GM12892 (cell line): ENCODE results near the gene L1CAM.

ENCODE experiments used
- POLR2A ChIP-seq: IDR thresholded peaks from 2 replicates; pipeline ENCODE4 v1.6.1; 2011; ENCODE audit warnings: low read depth, low read length, control low read depth
- POLR2AphosphoS5 ChIP-seq: IDR thresholded peaks from 2 replicates; pipeline ENCODE4 v1.6.1; 2011; ENCODE audit warnings: low read depth, low read length, control low read depth
- TAF1 ChIP-seq: IDR thresholded peaks from 2 replicates; pipeline ENCODE4 v1.6.1; 2011; ENCODE audit warnings: low read depth, mild to moderate bottlenecking, control low read depth, low read length, borderline replicate concordance

DNA sequence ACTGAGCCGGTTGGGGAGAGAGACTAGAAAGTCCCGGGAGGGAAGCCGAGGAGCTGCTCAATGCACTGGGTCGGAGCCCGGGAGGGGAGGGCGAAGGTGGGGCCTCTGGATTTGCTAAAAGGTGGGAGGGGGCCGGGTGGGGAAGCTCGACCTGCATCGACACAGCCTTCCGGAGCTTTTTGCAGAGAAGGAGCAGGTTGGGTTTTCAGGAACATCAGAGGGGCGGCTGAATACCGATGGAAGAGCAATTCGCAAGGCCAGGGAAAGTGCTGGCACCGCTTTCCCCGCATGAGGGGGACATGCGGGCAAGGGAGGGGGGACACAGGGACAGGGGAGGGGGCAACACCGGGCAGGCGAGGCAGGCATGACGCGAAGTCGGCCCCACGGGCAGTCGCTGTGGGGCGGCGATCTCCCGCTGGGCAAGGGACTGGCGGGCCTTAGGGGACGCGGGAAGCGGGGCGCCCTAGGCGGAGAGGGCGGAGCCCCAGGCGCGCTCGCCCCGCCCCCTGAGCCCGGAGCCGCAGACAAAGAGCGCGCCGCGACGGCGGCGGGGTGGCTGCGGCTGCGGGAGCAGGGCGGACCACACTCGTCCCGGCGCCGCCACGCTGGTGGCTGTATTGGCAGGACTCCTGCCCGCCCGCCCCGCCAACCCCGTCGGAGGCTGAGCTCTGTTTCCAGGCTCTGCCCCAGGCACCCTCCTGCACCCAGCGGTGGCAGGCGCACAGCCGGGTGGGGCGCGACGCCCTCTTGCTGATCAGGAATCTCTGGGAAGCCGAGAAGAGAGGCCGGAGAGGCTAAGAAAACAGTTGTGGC lies 67.2 kb downstream of the L1CAM start:
- TF ChIP-seq POLR2A, result no peak
- no peak for TF ChIP-seq TAF1
- TF ChIP-seq POLR2AphosphoS5, result no peak
